Measurements from ENCODE around the gene AICDA. TPM values are rescaled to one million over a fixed set of nuclear protein-coding genes. Genes with fewer than 3 reads are reported as not detected.
A peak's percentile ranks its signal among the peaks of the same experiment; 100 is the strongest.
"Not testable (repeated sequence)": the region's sequence is repeated elsewhere in the genome, so short reads cannot be mapped to it uniquely, and the experiment has no call there.

Gene AICDA
- total RNA-seq, 1 experiment from 2014 or later = 0.13 TPM

GRCh38 chr12:8637666-8638065 lies 25.0 kb upstream of the AICDA start (continued):
- TF ChIP-seq, protein P1, sequence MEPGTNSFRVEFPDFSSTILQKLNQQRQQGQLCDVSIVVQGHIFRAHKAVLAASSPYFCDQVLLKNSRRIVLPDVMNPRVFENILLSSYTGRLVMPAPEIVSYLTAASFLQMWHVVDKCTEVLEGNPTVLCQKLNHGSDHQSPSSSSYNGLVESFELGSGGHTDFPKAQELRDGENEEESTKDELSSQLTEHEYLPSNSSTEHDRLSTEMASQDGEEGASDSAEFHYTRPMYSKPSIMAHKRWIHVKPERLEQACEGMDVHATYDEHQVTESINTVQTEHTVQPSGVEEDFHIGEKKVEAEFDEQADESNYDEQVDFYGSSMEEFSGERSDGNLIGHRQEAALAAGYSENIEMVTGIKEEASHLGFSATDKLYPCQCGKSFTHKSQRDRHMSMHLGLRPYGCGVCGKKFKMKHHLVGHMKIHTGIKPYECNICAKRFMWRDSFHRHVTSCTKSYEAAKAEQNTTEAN (CRISPR knock-in tag; IDR thresholded peaks at IDR 0.05) = no peak
- TF ChIP-seq SOX15 (CRISPR knock-in tag; IDR thresholded peaks at IDR 0.05) = no peak
- no peak for TF ChIP-seq ELF4 (CRISPR knock-in tag; IDR thresholded peaks at IDR 0.05; ENCODE audit: low read depth)
- TF ChIP-seq ZNF317 (CRISPR knock-in tag; IDR thresholded peaks at IDR 0.05; ENCODE audit: borderline replicate concordance, low read depth) = no peak
- no peak for TF ChIP-seq MXD4 (CRISPR knock-in tag; IDR thresholded peaks at IDR 0.05; ENCODE audit: borderline replicate concordance)

- Mint-ChIP-seq H3K9me3 (peaks cover 16% of the 10 kb centered on the region), H3K36me3 (peaks cover 21% of the 10 kb centered on the region), H3K4me1 (peaks cover 59% of the 10 kb centered on the region), H3K4me3 (no peak overlapping the region), H3K27me3 (ENCODE audit: low read depth) (peaks cover 27% of the 10 kb centered on the region), H3K27ac (peak overlapping the region; percentile 98; the same call in 1 of the 2 replicates)
- no peak for DNase-seq (ENCODE audit: low spot score)
- ChIA-PET POLR2A (no interaction called here), CTCF (interaction anchor here (1.0 to 1.4 kb wide), 2 partner anchors 20 to 187 kb away, joined by 3 read pairs; no protein-coding TSS in a partner anchor)
- TF ChIP-seq ZNF423 (CRISPR knock-in tag; IDR thresholded peaks at IDR 0.05) (no peak), USF2 (CRISPR knock-in tag; IDR thresholded peaks at IDR 0.05) (peak; percentile 4; the same call in 1 of the 2 replicates)
- ATAC-seq = no peak
Observed at GRCh38 chr12:8637244-8637643, 24.6 kb upstream of the AICDA start.

GRCh38 chr12:8636581-8636980 lies 23.9 kb upstream of the AICDA start:
- H3K4me3 Mint-ChIP-seq = peak overlapping the region; percentile 47
- H3K36me3 Mint-ChIP-seq = peaks cover 21% of the 10 kb centered on the region
- TF ChIP-seq SP1 (CRISPR knock-in tag; conservative IDR thresholded peaks at IDR 0.05) (0 out of 2 replicates have a peak, but pooled peaks have one; percentile 18), NFATC4 (CRISPR knock-in tag; IDR thresholded peaks at IDR 0.05) (no peak)
- ChIA-PET POLR2A (no interaction called here), CTCF (interaction anchor here (1.0 kb wide), 1 partner anchor 187 kb away, joined by 3 read pairs; no protein-coding TSS in a partner anchor)
- DNase-seq (ENCODE audit: low spot score) (no peak), ATAC-seq (no peak)
- H3K27ac Mint-ChIP-seq = peak overlapping the region; percentile 98
- H3K27me3 Mint-ChIP-seq (ENCODE audit: low read depth) = peaks cover 27% of the 10 kb centered on the region
- H3K4me1 Mint-ChIP-seq = peaks cover 59% of the 10 kb centered on the region
- H3K9me3 Mint-ChIP-seq = peaks cover 17% of the 10 kb centered on the region

GRCh38 chr12:8636007-8636346 lies 23.3 kb upstream of the AICDA start:
- Mint-ChIP-seq H3K27ac (peak overlapping the region; percentile 98), H3K27me3 (ENCODE audit: low read depth) (peaks cover 28% of the 10 kb centered on the region), H3K9me3 (peaks cover 23% of the 10 kb centered on the region), H3K4me1 (peaks cover 59% of the 10 kb centered on the region), H3K36me3 (peaks cover 21% of the 10 kb centered on the region), H3K4me3 (peak overlapping the region; percentile 47)
- POLR2A ChIA-PET; DNase-seq (ENCODE audit: low spot score); ATAC-seq: not testable (repeated sequence)
- CTCF ChIA-PET = interaction anchor here (1.2 kb wide), 1 partner anchor 21 kb away, joined by 3 read pairs; no protein-coding TSS in a partner anchor

DNA sequence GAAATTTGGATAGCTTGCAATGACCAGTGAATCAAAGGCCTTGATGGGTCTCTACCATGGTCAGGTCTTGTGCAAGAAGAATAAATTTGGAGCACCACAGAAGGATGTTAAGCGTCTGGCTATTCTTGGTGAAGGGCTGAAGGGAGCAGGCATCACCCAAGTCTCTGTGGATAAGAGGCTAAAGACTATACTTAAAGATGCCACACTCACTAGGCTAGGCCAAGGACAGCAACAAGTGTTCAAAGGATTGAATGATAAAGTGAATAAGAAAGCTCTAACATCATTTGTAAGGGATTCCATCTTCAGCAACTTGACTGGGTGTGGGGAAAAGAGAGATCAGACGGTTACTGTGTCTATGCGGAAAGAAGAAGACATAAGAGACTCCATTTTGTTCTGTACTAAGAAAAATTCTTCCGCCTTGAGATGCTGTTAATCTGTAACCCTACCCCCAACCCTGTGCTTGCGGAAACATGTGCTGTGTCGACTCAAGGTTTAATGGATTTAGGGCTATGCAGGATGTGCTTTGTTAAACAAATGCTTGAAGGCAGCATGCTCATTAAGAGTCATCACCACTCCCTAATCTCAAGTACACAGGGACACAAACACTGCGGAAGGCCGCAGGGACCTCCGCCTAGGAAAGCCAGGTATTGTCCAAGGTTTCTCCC lies 22.8 kb upstream of the AICDA start:
- ATAC-seq = peak; percentile 50
- peaks cover 59% of the 10 kb centered on the region for H3K4me1 Mint-ChIP-seq
- peak overlapping the region; percentile 98 for H3K27ac Mint-ChIP-seq
- POLR2A ChIA-PET; H3K4me3 Mint-ChIP-seq; DNase-seq (ENCODE audit: low spot score): not testable (repeated sequence)
- H3K9me3 Mint-ChIP-seq = peaks cover 24% of the 10 kb centered on the region
- peaks cover 28% of the 10 kb centered on the region for H3K27me3 Mint-ChIP-seq (ENCODE audit: low read depth)
- peak; percentile 75; the same call in 1 of the 2 replicates for TF ChIP-seq ZNF532 (CRISPR knock-in tag; IDR thresholded peaks at IDR 0.05; ENCODE audit: borderline replicate concordance)
- peak; percentile 37; the same call in 1 of the 2 replicates for TF ChIP-seq ZNF423 (CRISPR knock-in tag; IDR thresholded peaks at IDR 0.05)
- TF ChIP-seq, protein P2, sequence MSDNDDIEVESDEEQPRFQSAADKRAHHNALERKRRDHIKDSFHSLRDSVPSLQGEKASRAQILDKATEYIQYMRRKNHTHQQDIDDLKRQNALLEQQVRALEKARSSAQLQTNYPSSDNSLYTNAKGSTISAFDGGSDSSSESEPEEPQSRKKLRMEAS (CRISPR knock-in tag; IDR thresholded peaks at IDR 0.05) = peak; percentile 63; the same call in 1 of the 2 replicates
- TF ChIP-seq ZSCAN18 (CRISPR knock-in tag; IDR thresholded peaks at IDR 0.05) = peak; percentile 90; the same call in 1 of the 2 replicates
- CTCF ChIA-PET = interaction anchor here (1.2 kb wide), 1 partner anchor 22 kb away, joined by 3 read pairs; no protein-coding TSS in a partner anchor
- peaks cover 21% of the 10 kb centered on the region for H3K36me3 Mint-ChIP-seq

Data from WTC11 (cell line).